ENCODE data around the gene SALL4. TPM values are rescaled to one million over a fixed set of nuclear protein-coding genes. Genes with fewer than 3 reads are reported as not detected.
"Not testable (repeated sequence)": the region's sequence is repeated elsewhere in the genome, so short reads cannot be mapped to it uniquely, and the experiment has no call there.

The SALL4 gene
- total RNA-seq, 1 donor from 2014 or later = 219 TPM

- no peak overlapping the region for H3K4me3 ChIP-seq
- Mint-ChIP-seq H3K4me3 (no peak overlapping the region), H3K27me3 (ENCODE audit: insufficient read depth, low read depth) (no peaks in the 10 kb centered on the region), H3K4me1 (peaks cover 7% of the 10 kb centered on the region), H3K9me3 (no peaks in the 10 kb centered on the region), H3K27ac (no peak overlapping the region), H3K36me3 (no peaks in the 10 kb centered on the region)
- H3K4me2 ChIP-seq = no peak overlapping the region
- H3K9ac ChIP-seq = no peak overlapping the region
- peaks cover 6% of the 10 kb centered on the region for H3K4me1 ChIP-seq
- H3K27ac ChIP-seq = no peak overlapping the region
- peaks cover 19% of the 10 kb centered on the region for H3K79me2 ChIP-seq (ENCODE audit: low read depth)
- no peaks in the 10 kb centered on the region for H3K9me3 ChIP-seq (ENCODE audit: low read depth)
- peaks cover 10% of the 10 kb centered on the region for H3F3A ChIP-seq (ENCODE audit: low read depth)
- H4K20me1 ChIP-seq (ENCODE audit: low read depth) = no peaks in the 10 kb centered on the region
- H2AFZ ChIP-seq (replicated peaks) = no peak overlapping the region
- no peaks in the 10 kb centered on the region for H3K36me3 ChIP-seq
- TF ChIP-seq EZH2phosphoT487 (IDR thresholded peaks at IDR 0.05) = no peak
- TF ChIP-seq EZH2 (IDR thresholded peaks at IDR 0.05) = no peak
- TF ChIP-seq CTCF (IDR thresholded peaks at IDR 0.05) = no peak
- no peak for DNase-seq (ENCODE audit: low spot score)
- H3K27me3 ChIP-seq = no peaks in the 10 kb centered on the region
These were observed 61.5 kb downstream of the SALL4 start for GRCh38 chr20:51740838-51741237.

- H3K36me3 Mint-ChIP-seq; DNase-seq (ENCODE audit: low spot score); H3K27ac ChIP-seq; H3K4me1 ChIP-seq; H3F3A ChIP-seq (ENCODE audit: low read depth); H3K4me1 Mint-ChIP-seq; H4K20me1 ChIP-seq (ENCODE audit: low read depth); H3K36me3 ChIP-seq; H3K27ac Mint-ChIP-seq; H3K9me3 Mint-ChIP-seq; H3K27me3 Mint-ChIP-seq (ENCODE audit: insufficient read depth, low read depth); H3K27me3 ChIP-seq; H3K9me3 ChIP-seq (ENCODE audit: low read depth); H2AFZ ChIP-seq (replicated peaks); H3K4me2 ChIP-seq; H3K9ac ChIP-seq; H3K4me3 Mint-ChIP-seq; H3K4me3 ChIP-seq: not testable (repeated sequence)
- H3K79me2 ChIP-seq (ENCODE audit: low read depth) = peaks cover 17% of the 10 kb centered on the region
These were observed 62.0 kb downstream of the SALL4 start for GRCh38 chr20:51740308-51740707.

GRCh38 chr20:51739722-51740249, 62.5 kb downstream of the SALL4 start:
- Histone ChIP-seq H3K4me1 (peaks cover 6% of the 10 kb centered on the region), H3K27ac (no peak overlapping the region)
- peak overlapping the region; percentile 31 for H3K27ac Mint-ChIP-seq

More at GRCh38 chr20:51739722-51740249, 62.5 kb downstream of the SALL4 start:
- no peak overlapping the region for H3K9ac ChIP-seq
- peaks cover 10% of the 10 kb centered on the region for H3F3A ChIP-seq (ENCODE audit: low read depth)
- H3K79me2 ChIP-seq (ENCODE audit: low read depth) = peaks cover 15% of the 10 kb centered on the region
- no peak overlapping the region for H3K4me2 ChIP-seq
- peaks cover 10% of the 10 kb centered on the region for H3K4me1 Mint-ChIP-seq
- no peaks in the 10 kb centered on the region for H3K36me3 Mint-ChIP-seq
- TF ChIP-seq EZH2 (IDR thresholded peaks at IDR 0.05) (no peak), CTCF (IDR thresholded peaks at IDR 0.05) (no peak), EZH2phosphoT487 (IDR thresholded peaks at IDR 0.05) (no peak)
- no peaks in the 10 kb centered on the region for H4K20me1 ChIP-seq (ENCODE audit: low read depth)
- H3K4me3 ChIP-seq = no peak overlapping the region
- H3K27me3 Mint-ChIP-seq (ENCODE audit: insufficient read depth, low read depth) = no peaks in the 10 kb centered on the region
- no peaks in the 10 kb centered on the region for H3K9me3 ChIP-seq (ENCODE audit: low read depth)
- H3K27me3 ChIP-seq = no peaks in the 10 kb centered on the region
- H3K4me3 Mint-ChIP-seq = no peak overlapping the region
- no peaks in the 10 kb centered on the region for H3K36me3 ChIP-seq
- DNase-seq (ENCODE audit: low spot score) = no peak
- no peak overlapping the region for H2AFZ ChIP-seq (replicated peaks)
- H3K9me3 Mint-ChIP-seq = no peaks in the 10 kb centered on the region

All from neural progenitor cell (in vitro differentiated cells).